IMR-90 (cell line): ENCODE data around the gene CD300LF. TPM values are rescaled to one million over a fixed set of nuclear protein-coding genes. Genes with fewer than 3 reads are reported as not detected.
A peak's percentile ranks its signal among the peaks of the same experiment; 100 is the strongest.

Experiments
- ATAC-seq: fragments of 200-7000 bp; cut with Tn5 transposase; 2 replicates; pipeline ENCODE4 v1.9.1; 2020; ENCODE audit warnings: low read depth, mild to moderate bottlenecking, moderate library complexity
- BruUV-seq: library from RNA; stranded (reverse); fragments of 400-500 nt; replicated peaks from 2 replicates; lab custom pipeline; 2021; lab: Mats Ljungman, UMichigan
- CTCF ChIA-PET: fragments of 300-600 bp; formaldehyde crosslinking; extraction: SDS; loops from one replicate; lab custom pipeline; 2021; ENCODE audit warnings: antibody characterized with exemption; lab: Yijun Ruan, JAX
- POLR2A ChIA-PET: fragments of 300-600 bp; sonication (Branson Sonifier 250); formaldehyde crosslinking; loops from one replicate; lab custom pipeline; 2022; ENCODE audit warnings: antibody characterized with exemption; ENCODE audit not compliant: unreplicated experiment; lab: Charles Lee
- DNase-seq: peaks from one replicate; pipeline ENCODE4 v3.0.0; 2013
- H2AFZ ChIP-seq: replicated peaks from 2 replicates; pipeline ENCODE3; 2013; ENCODE audit warnings: low read length, mild to moderate bottlenecking; ENCODE audit not compliant: poor library complexity
- H2AK5ac ChIP-seq: 2 replicates; pipeline ENCODE4 v1.6.1; 2013; ENCODE audit warnings: low read depth, low read length, inconsistent platforms
- H2AK9ac ChIP-seq: replicated peaks from 2 replicates; pipeline ENCODE3; 2013; ENCODE audit warnings: mild to moderate bottlenecking, low read depth, low read length, moderate library complexity; ENCODE audit not compliant: poor library complexity
- H2BK120ac ChIP-seq: 2 replicates; pipeline ENCODE4 v1.6.1; 2013; ENCODE audit warnings: low read depth, low read length, inconsistent platforms
- H2BK15ac ChIP-seq: 3 replicates; pipeline ENCODE4 v1.6.1; 2013; ENCODE audit warnings: low read depth, low read length, inconsistent platforms
- H2BK20ac ChIP-seq: 2 replicates; pipeline ENCODE4 v1.6.1; 2013; ENCODE audit warnings: low read depth, mild to moderate bottlenecking, inconsistent platforms, low read length, moderate library complexity
- H2BK5ac ChIP-seq: 2 replicates; pipeline ENCODE4 v1.6.1; 2013; ENCODE audit warnings: mild to moderate bottlenecking, low read depth, low read length, inconsistent platforms; ENCODE audit not compliant: poor library complexity, severe bottlenecking
- H3K14ac ChIP-seq: replicated peaks from 2 replicates; pipeline ENCODE4 v1.6.1; 2013; ENCODE audit warnings: low read depth, low read length, inconsistent platforms
- H3K18ac ChIP-seq: 2 replicates; pipeline ENCODE4 v1.6.1; 2013; ENCODE audit warnings: low read depth, low read length, control low read depth
- H3K23ac ChIP-seq: 2 replicates; pipeline ENCODE4 v1.6.1; 2013; ENCODE audit warnings: low read depth, low read length, inconsistent platforms
- H3K27ac ChIP-seq: 2 replicates; pipeline ENCODE4 v1.5.1; 2013; ENCODE audit warnings: mild to moderate bottlenecking, control low read depth, low read length; ENCODE audit not compliant: insufficient read depth
- H3K27me3 ChIP-seq: 2 replicates; pipeline ENCODE4 v1.6.1; 2013; ENCODE audit warnings: low read length; ENCODE audit not compliant: control insufficient read depth, insufficient read depth
- H3K36me3 ChIP-seq: 2 replicates; pipeline ENCODE4 v1.6.1; 2013; ENCODE audit warnings: low read length, mixed read lengths; ENCODE audit not compliant: control insufficient read depth, insufficient read depth
- H3K4ac ChIP-seq: 2 replicates; pipeline ENCODE4 v1.6.1; 2013; ENCODE audit warnings: low read depth, low read length, inconsistent platforms
- H3K4me1 ChIP-seq: 2 replicates; pipeline ENCODE4 v1.6.1; 2013; ENCODE audit warnings: low read length, mixed read lengths; ENCODE audit not compliant: control insufficient read depth, insufficient read depth
- H3K4me2 ChIP-seq: 2 replicates; pipeline ENCODE4 v1.6.1; 2013; ENCODE audit warnings: low read depth, mild to moderate bottlenecking, control low read depth, low read length, moderate library complexity
- H3K4me3 ChIP-seq: 2 replicates; pipeline ENCODE4 v1.5.1; 2013; ENCODE audit warnings: low read depth, mild to moderate bottlenecking, control low read depth, low read length, moderate library complexity; ENCODE audit not compliant: insufficient read depth
- H3K56ac ChIP-seq: 2 replicates; pipeline ENCODE4 v1.6.1; 2013; ENCODE audit warnings: low read length, inconsistent platforms; ENCODE audit not compliant: insufficient read depth; ENCODE audit errors: extremely low read depth
- H3K79me1 ChIP-seq, 2 experiments: 2 replicates each; pipeline ENCODE4 v1.6.1; 2013; ENCODE audit warnings: low read length in 2 of 2, inconsistent platforms in 1 of 2, low read depth in 1 of 2
- H3K9ac ChIP-seq: 2 replicates; pipeline ENCODE4 v1.6.1; 2013; ENCODE audit warnings: low read depth, low read length, control low read depth
- H3K9me1 ChIP-seq: 2 replicates; pipeline ENCODE4 v1.6.1; 2013; ENCODE audit warnings: low read length, inconsistent platforms; ENCODE audit not compliant: insufficient read depth
- H3K9me3 ChIP-seq: 2 replicates; pipeline ENCODE4 v1.6.1; 2013; ENCODE audit warnings: low read length; ENCODE audit not compliant: control insufficient read depth, insufficient read depth
- H4K20me1 ChIP-seq: 2 replicates; pipeline ENCODE4 v1.6.1; 2013; ENCODE audit warnings: low read length, inconsistent platforms; ENCODE audit not compliant: insufficient read depth
- H4K5ac ChIP-seq: 2 replicates; pipeline ENCODE4 v1.6.1; 2013; ENCODE audit warnings: mild to moderate bottlenecking, low read depth, low read length, control low read depth
- H4K8ac ChIP-seq, 2 experiments: 2 replicates each; pipeline ENCODE4 v1.6.1; 2013; ENCODE audit warnings: low read depth in 2 of 2, low read length in 2 of 2, control low read depth in 1 of 2, inconsistent platforms in 1 of 2
- H4K91ac ChIP-seq: 2 replicates; pipeline ENCODE4 v1.6.1; 2013; ENCODE audit warnings: low read depth, low read length, inconsistent platforms; ENCODE audit not compliant: insufficient read depth
- CHD1 ChIP-seq: IDR thresholded peaks from 2 replicates; pipeline ENCODE4 v1.6.1; 2012; ENCODE audit warnings: low read depth, low read length, improper control_type of control experiment
- MAZ ChIP-seq: IDR thresholded peaks from 2 replicates; pipeline ENCODE4 v1.6.1; 2012; ENCODE audit warnings: low read depth, mild to moderate bottlenecking, low read length, improper control_type of control experiment, moderate library complexity, borderline replicate concordance
- RCOR1 ChIP-seq: IDR thresholded peaks from 2 replicates; pipeline ENCODE4 v1.6.1; 2012; ENCODE audit warnings: mild to moderate bottlenecking, low read length, improper control_type of control experiment; ENCODE audit not compliant: insufficient replicate concordance
- WGBS, 2 experiments: methylation state at CpG; one replicate each; pipeline versions ENCODE4 v1.1.5 to v1.1.7; 2013; ENCODE audit warnings: missing lambda C conversion rate in 2 of 2; ENCODE audit not compliant: insufficient read length in 1 of 2; ENCODE audit errors: extremely low coverage in 2 of 2; 5-methylcytosine and 5-hydroxymethylcytosine counted together
- dilution Hi-C: fragments of 300-500 bp; cut with HindIII; formaldehyde crosslinking; loops from one replicate; pipeline ENCODE4 v1.14.3; 2018; ENCODE audit warnings: low sequenced_read_pairs; ENCODE audit not compliant: unreplicated experiment
- in situ Hi-C: fragments of 300-500 bp; cut with MboI; formaldehyde crosslinking; loops from 3 replicates; pipeline ENCODE4 v1.14.3; 2019; ENCODE audit warnings: low sequenced_read_pairs, inconsistent platforms, mixed read lengths
- intact Hi-C: fragments of 100-400 bp; cut with micrococcal nuclease; formaldehyde crosslinking; loops from 2 replicates; pipeline ENCODE4 v1.10.0; 2022
- polyA plus RNA-seq, 3 experiments: library from polyadenylated mRNA; depleted of rRNA; stranded (reverse); fragments of >200 nt; gene quantifications; 2 replicates each; pipeline ENCODE4 v1.2.3, GENCODE V29; 2012; ENCODE audit warnings: low replicate concordance in 1 of 3
- total RNA-seq: library from RNA; depleted of rRNA; stranded (reverse); fragments of >200 nt; gene quantifications from 2 replicates; pipeline ENCODE4 v1.2.3, GENCODE V29; 2012
- TF ChIP-seq, protein P1 (sequence below): fragments of 150-350 bp; IDR thresholded peaks from 2 replicates; pipeline ENCODE4 v1.6.1; 2017; ENCODE audit warnings: mild to moderate bottlenecking, antibody characterized with exemption, low read length, low read depth

Gene CD300LF
- total and polyA plus RNA-seq, 2 of the 4 experiments (the other 2 are of a cell fraction): not detected

DNA sequence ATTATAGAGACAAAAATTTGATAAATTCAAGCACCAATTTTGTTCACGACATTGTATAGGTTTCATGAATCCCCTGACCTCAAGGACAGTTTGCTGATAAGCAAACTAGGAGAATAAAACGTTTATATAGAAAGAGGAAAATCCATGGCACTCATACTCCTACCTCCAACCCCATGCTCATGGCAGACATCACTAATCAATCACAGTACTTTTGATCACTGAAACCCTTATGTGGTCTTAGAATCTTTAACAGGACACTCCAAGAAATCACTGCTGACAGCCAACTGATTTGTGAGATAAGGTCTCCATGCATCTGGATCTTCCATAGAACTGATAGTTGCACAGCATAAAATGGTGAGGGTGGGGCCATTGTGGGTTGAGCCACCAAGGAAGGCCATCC is 31.0 kb upstream of the CD300LF start:
- H3K9me3 ChIP-seq: no peaks in the 10 kb centered on the region
- H3K27me3 ChIP-seq: peaks cover 8% of the 10 kb centered on the region; the same call in 1 of the 2 replicates
- H3K18ac ChIP-seq: no peak overlapping the region
- no peak overlapping the region for H3K4me2 ChIP-seq
- no peak for DNase-seq
- TF ChIP-seq MAZ: no peak
- TF ChIP-seq, protein P1, sequence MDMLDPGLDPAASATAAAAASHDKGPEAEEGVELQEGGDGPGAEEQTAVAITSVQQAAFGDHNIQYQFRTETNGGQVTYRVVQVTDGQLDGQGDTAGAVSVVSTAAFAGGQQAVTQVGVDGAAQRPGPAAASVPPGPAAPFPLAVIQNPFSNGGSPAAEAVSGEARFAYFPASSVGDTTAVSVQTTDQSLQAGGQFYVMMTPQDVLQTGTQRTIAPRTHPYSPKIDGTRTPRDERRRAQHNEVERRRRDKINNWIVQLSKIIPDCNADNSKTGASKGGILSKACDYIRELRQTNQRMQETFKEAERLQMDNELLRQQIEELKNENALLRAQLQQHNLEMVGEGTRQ: no peak
- no peak for TF ChIP-seq CHD1
- no peak for TF ChIP-seq RCOR1
- no peak overlapping the region for H2AFZ ChIP-seq
- ChIA-PET CTCF (no interaction called here), POLR2A (no interaction called here)
- H3K79me1 ChIP-seq: no peaks in the 10 kb centered on the region
- WGBS, 2 experiments: no CpG with 5 or more reads among the region's 2 CpGs
- BruUV-seq: no TSS peak
- H2AK5ac ChIP-seq: no peak overlapping the region
- no peaks in the 10 kb centered on the region for H3K9me1 ChIP-seq
- no peak overlapping the region for H3K4ac ChIP-seq
- no peak for ATAC-seq
- no peak overlapping the region for H3K4me3 ChIP-seq
- H4K5ac ChIP-seq: no peak overlapping the region
- no peak overlapping the region for H3K9ac ChIP-seq
- H4K8ac ChIP-seq: no peak overlapping the region
- dilution Hi-C loops: no loop called here
- intact Hi-C loops: loop anchor here (1.0 kb wide), 3 partner anchors 33 to 215 kb away; partner anchors contain the start of gene NAT9
- H2AK9ac ChIP-seq: peak overlapping the region; percentile 10
- in situ Hi-C loops: loop anchor here (5.0 to 10.0 kb wide), 2 partner anchors 124 to 211 kb away; no protein-coding TSS in a partner anchor
- H2BK15ac ChIP-seq: no peak overlapping the region
- H3K23ac ChIP-seq: no peak overlapping the region
- no peak overlapping the region for H2BK5ac ChIP-seq
- H3K14ac ChIP-seq: no peak overlapping the region
- peaks cover 3% of the 10 kb centered on the region; the same call in 1 of the 2 replicates for H3K4me1 ChIP-seq
- no peak overlapping the region for H3K27ac ChIP-seq
- H4K91ac ChIP-seq: no peak overlapping the region
- no peaks in the 10 kb centered on the region for H4K20me1 ChIP-seq
- H3K36me3 ChIP-seq: no peaks in the 10 kb centered on the region
- H2BK20ac ChIP-seq: no peak overlapping the region
- no peak overlapping the region for H2BK120ac ChIP-seq
- no peak overlapping the region for H3K56ac ChIP-seq
